Activated B cell treated with CpG ODN at 0.5 μM for 24 hours (primary cell): ENCODE measurements around the gene TUBB4B. TPM values are rescaled to one million over a fixed set of nuclear protein-coding genes. Genes with fewer than 3 reads are reported as not detected.

Experiments used
- ATAC-seq: fragments of 200-7000 bp; cut with Tn5 transposase; one replicate; pipeline ENCODE4 v1.10.0; 2021; ENCODE audit warnings: low read depth, mild to moderate bottlenecking, moderate library complexity
- CTCF ChIA-PET: fragments of 350-600 bp; sonication (Branson Sonifier 250); formaldehyde crosslinking; loops from one replicate; lab custom pipeline; 2021; ENCODE audit warnings: antibody characterized with exemption; lab: Charles Lee
- POLR2A ChIA-PET: fragments of 350-600 bp; sonication (Branson Sonifier 250); formaldehyde crosslinking; loops from one replicate; lab custom pipeline; 2021; ENCODE audit warnings: antibody characterized with exemption; lab: Charles Lee
- DNase-seq: peaks from one replicate; pipeline ENCODE4 v3.0.0; 2022
- H3K27ac Mint-ChIP-seq: one replicate; pipeline ENCODE4 v1.8.0; 2020; ENCODE audit warnings: mixed read lengths
- H3K27me3 Mint-ChIP-seq: one replicate; pipeline ENCODE4 v1.8.0; 2021; ENCODE audit warnings: mixed read lengths
- H3K36me3 Mint-ChIP-seq: one replicate; pipeline ENCODE4 v1.8.0; 2021; ENCODE audit warnings: low read depth, mixed read lengths
- H3K4me1 Mint-ChIP-seq: one replicate; pipeline ENCODE4 v1.8.0; 2021; ENCODE audit warnings: mixed read lengths
- H3K4me3 Mint-ChIP-seq: one replicate; pipeline ENCODE4 v1.8.0; 2020; ENCODE audit warnings: mild to moderate bottlenecking, mixed read lengths
- H3K9me3 Mint-ChIP-seq: one replicate; pipeline ENCODE4 v1.8.0; 2020; ENCODE audit warnings: mixed read lengths
- intact Hi-C: fragments of 100-400 bp; cut with micrococcal nuclease; formaldehyde crosslinking; loops from one replicate; pipeline ENCODE4 v1.15.1; 2024
- total RNA-seq: library from RNA; stranded (reverse); gene quantifications from 2 replicates; pipeline ENCODE4 v1.2.3, GENCODE V29; 2022
- TF ChIP-seq, protein P1 (sequence below): fragments of 200-600 bp; IDR thresholded peaks from one replicate; pipeline ENCODE4 v1.8.0; 2022; ENCODE audit warnings: antibody characterized with exemption, mild to moderate bottlenecking

Gene TUBB4B
- total RNA-seq, 1 donor from 2014 or later: 182 TPM

- intact Hi-C loops: no loop called here
- no peak for ATAC-seq
- Mint-ChIP-seq H3K4me3 (no peak overlapping the region), H3K27me3 (no peaks in the 10 kb centered on the region), H3K9me3 (no peaks in the 10 kb centered on the region), H3K36me3 (peaks cover 27% of the 10 kb centered on the region), H3K4me1 (peaks cover 65% of the 10 kb centered on the region), H3K27ac (no peak overlapping the region)
- no peak for DNase-seq
- ChIA-PET CTCF (no interaction called here), POLR2A (interaction anchor here (0.6 to 3.3 kb wide), 3 partner anchors 18 to 121 kb away, joined by 3 to 16 read pairs (median 5); partner anchors contain the start of genes NELFB and TUBB4B)
- TF ChIP-seq, protein P1, sequence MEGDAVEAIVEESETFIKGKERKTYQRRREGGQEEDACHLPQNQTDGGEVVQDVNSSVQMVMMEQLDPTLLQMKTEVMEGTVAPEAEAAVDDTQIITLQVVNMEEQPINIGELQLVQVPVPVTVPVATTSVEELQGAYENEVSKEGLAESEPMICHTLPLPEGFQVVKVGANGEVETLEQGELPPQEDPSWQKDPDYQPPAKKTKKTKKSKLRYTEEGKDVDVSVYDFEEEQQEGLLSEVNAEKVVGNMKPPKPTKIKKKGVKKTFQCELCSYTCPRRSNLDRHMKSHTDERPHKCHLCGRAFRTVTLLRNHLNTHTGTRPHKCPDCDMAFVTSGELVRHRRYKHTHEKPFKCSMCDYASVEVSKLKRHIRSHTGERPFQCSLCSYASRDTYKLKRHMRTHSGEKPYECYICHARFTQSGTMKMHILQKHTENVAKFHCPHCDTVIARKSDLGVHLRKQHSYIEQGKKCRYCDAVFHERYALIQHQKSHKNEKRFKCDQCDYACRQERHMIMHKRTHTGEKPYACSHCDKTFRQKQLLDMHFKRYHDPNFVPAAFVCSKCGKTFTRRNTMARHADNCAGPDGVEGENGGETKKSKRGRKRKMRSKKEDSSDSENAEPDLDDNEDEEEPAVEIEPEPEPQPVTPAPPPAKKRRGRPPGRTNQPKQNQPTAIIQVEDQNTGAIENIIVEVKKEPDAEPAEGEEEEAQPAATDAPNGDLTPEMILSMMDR: no peak
Measured at GRCh38 chr9:137272241-137273094, 31.4 kb downstream of the TUBB4B start.

- intact Hi-C loops: no loop called here
- no peak for ATAC-seq
- ChIA-PET POLR2A (interaction anchor here (1.5 to 3.3 kb wide), 2 partner anchors 19 to 32 kb away, joined by 5 to 16 read pairs; partner anchors contain the start of genes NELFB and TUBB4B), CTCF (no interaction called here)
- Mint-ChIP-seq H3K4me1 (peaks cover 62% of the 10 kb centered on the region), H3K27me3 (no peaks in the 10 kb centered on the region), H3K27ac (no peak overlapping the region), H3K36me3 (peaks cover 22% of the 10 kb centered on the region), H3K4me3 (no peak overlapping the region), H3K9me3 (no peaks in the 10 kb centered on the region)
- DNase-seq: no peak
- TF ChIP-seq, protein P1: no peak
Measured at GRCh38 chr9:137273095-137273490, 32.0 kb downstream of the TUBB4B start.

- peak overlapping the region; percentile 24 for H3K27ac Mint-ChIP-seq
- H3K9me3 Mint-ChIP-seq: no peaks in the 10 kb centered on the region
- no peak for DNase-seq
- TF ChIP-seq, protein P1: no peak
- H3K36me3 Mint-ChIP-seq: peaks cover 17% of the 10 kb centered on the region
- ChIA-PET CTCF (interaction anchor here (1.4 kb wide), 1 partner anchor 11 kb away, joined by 3 read pairs; no protein-coding TSS in a partner anchor), POLR2A (interaction anchor here (1.1 to 3.3 kb wide), 3 partner anchors 19 to 32 kb away, joined by 4 to 16 read pairs (median 5); partner anchors contain the start of genes NELFB and TUBB4B)
- ATAC-seq: no peak
- no peaks in the 10 kb centered on the region for H3K27me3 Mint-ChIP-seq
- intact Hi-C loops: no loop called here
- no peak overlapping the region for H3K4me3 Mint-ChIP-seq
- peaks cover 55% of the 10 kb centered on the region for H3K4me1 Mint-ChIP-seq
Measured at GRCh38 chr9:137273611-137274320, 32.7 kb downstream of the TUBB4B start.

DNA sequence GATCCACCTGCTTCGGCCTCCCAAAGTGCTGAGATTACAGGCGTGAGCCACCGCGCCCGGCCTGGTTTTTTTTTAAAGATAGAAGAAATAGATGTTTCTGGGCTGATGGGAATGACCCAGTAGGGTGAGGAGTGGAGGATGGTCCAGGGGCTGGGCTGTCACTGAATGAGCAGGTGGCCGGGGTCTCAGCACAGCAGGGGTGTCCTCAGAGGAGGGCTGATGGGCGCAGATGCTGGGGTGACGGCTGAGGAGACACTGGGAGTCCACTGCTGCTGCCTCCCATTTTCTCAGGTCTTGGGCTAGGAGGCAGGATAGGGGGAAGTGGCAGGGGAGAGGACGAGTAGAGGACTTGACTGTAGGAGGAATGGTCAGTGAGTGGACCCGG is 34.1 kb downstream of the TUBB4B start:
- ATAC-seq: no peak
- Mint-ChIP-seq H3K27me3 (no peaks in the 10 kb centered on the region), H3K4me3 (peak overlapping the region; percentile 11), H3K9me3 (no peaks in the 10 kb centered on the region), H3K36me3 (peaks cover 7% of the 10 kb centered on the region), H3K4me1 (peaks cover 45% of the 10 kb centered on the region), H3K27ac (peak overlapping the region; percentile 75)
- POLR2A ChIA-PET: interaction anchor here (0.5 to 3.3 kb wide), 3 partner anchors 21 to 74 kb away, joined by 3 to 16 read pairs (median 4); partner anchors contain the start of gene TUBB4B
- TF ChIP-seq, protein P1: no peak
- CTCF ChIA-PET: no interaction called here
- intact Hi-C loops: loop anchor here (5.0 kb wide), 1 partner anchor 148 kb away; no protein-coding TSS in a partner anchor
- DNase-seq: no peak
